Activated CD4-positive, alpha-beta memory T cell treated with anti-CD3 and anti-CD28 coated beads for 36 hours (primary cell): ENCODE data around the gene OR14J1. TPM values are rescaled to one million over a fixed set of nuclear protein-coding genes. Genes with fewer than 3 reads are reported as not detected.
"Not testable (repeated sequence)": the region's sequence is repeated elsewhere in the genome, so short reads cannot be mapped to it uniquely, and the experiment has no call there.

Source experiments
- CTCF ChIA-PET: fragments of 350-600 bp; sonication (Branson Sonifier 250); formaldehyde crosslinking; loops from one replicate; lab custom pipeline; 2021; ENCODE audit warnings: antibody characterized with exemption, inconsistent platforms; lab: Charles Lee
- POLR2A ChIA-PET: fragments of 350-600 bp; sonication (Branson Sonifier 250); formaldehyde crosslinking; loops from one replicate; lab custom pipeline; 2021; ENCODE audit warnings: antibody characterized with exemption; lab: Charles Lee
- DNase-seq: peaks from one replicate; pipeline ENCODE4 v3.0.0-alpha.2; 2020
- H3K27ac Mint-ChIP-seq: one replicate; pipeline ENCODE4 v1.8.0; 2021; ENCODE audit warnings: mixed read lengths
- H3K27me3 Mint-ChIP-seq: one replicate; pipeline ENCODE4 v1.8.0; 2021; ENCODE audit warnings: mixed read lengths
- H3K36me3 Mint-ChIP-seq: one replicate; pipeline ENCODE4 v1.8.0; 2021; ENCODE audit warnings: mixed read lengths
- H3K4me1 Mint-ChIP-seq: one replicate; pipeline ENCODE4 v1.8.0; 2021; ENCODE audit warnings: low read depth, mixed read lengths
- H3K4me3 Mint-ChIP-seq: one replicate; pipeline ENCODE4 v1.8.0; 2021; ENCODE audit warnings: mild to moderate bottlenecking, mixed read lengths
- H3K9me3 Mint-ChIP-seq: one replicate; pipeline ENCODE4 v1.8.0; 2021; ENCODE audit warnings: mixed read lengths
- intact Hi-C: fragments of 100-400 bp; cut with micrococcal nuclease; formaldehyde crosslinking; loops from one replicate; pipeline ENCODE4 v1.15.1; 2023
- total RNA-seq, 2 experiments: library from RNA; stranded (reverse); gene quantifications; one replicate each; pipeline ENCODE4 v1.2.3, GENCODE V29; 2021

OR14J1 gene, protein sequence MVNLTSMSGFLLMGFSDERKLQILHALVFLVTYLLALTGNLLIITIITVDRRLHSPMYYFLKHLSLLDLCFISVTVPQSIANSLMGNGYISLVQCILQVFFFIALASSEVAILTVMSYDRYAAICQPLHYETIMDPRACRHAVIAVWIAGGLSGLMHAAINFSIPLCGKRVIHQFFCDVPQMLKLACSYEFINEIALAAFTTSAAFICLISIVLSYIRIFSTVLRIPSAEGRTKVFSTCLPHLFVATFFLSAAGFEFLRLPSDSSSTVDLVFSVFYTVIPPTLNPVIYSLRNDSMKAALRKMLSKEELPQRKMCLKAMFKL
- total RNA-seq = not detected

DNA sequence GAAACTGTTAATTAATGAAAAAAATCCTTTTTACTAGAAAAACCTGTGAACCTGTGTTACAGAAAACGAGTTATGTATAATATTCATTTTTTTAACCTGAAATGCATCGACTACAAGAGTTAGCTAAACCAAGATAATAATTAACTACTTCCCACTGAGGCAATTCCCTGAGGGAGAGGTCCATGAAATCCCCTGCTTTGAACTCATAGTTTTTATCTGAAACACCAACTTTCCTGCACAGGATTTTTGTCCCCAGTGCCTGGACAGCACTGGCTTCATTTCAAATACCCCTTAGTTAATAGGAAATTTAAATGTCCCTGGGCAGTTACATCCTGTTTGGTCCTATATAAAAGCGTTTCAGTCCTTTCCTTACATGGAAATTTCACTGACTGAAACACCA is at the start of gene OR14J1:
Gene OR14J1 (plus strand): TSS at position 386 of the 400 bp plus-strand sequence. CDS start 4,989 bp downstream, outside the sequence.
- Mint-ChIP-seq H3K9me3 (no peaks in the 10 kb centered on the region), H3K27me3 (peaks cover 15% of the 10 kb centered on the region), H3K36me3 (no peaks in the 10 kb centered on the region), H3K4me1 (no peaks in the 10 kb centered on the region), H3K4me3 (no peak within 1 kb of the TSS), H3K27ac (no peak within 1 kb of the TSS)
- CTCF ChIA-PET = no interaction called here
- DNase-seq = no peak
- POLR2A ChIA-PET = no interaction called here
- intact Hi-C loops = no loop called here

- DNase-seq = no peak
- CTCF ChIA-PET = no interaction called here
- Mint-ChIP-seq H3K36me3 (peaks cover 2% of the 10 kb centered on the region), H3K4me1 (no peaks in the 10 kb centered on the region), H3K27ac (no peak overlapping the region), H3K4me3 (no peak overlapping the region), H3K27me3 (peaks cover 27% of the 10 kb centered on the region), H3K9me3 (peaks cover 16% of the 10 kb centered on the region)
- POLR2A ChIA-PET = no interaction called here
- intact Hi-C loops = no loop called here
Observed at GRCh38 chr6:29251736-29252135, 49.8 kb upstream of the OR14J1 start.

GRCh38 chr6:29255530-29255929 is 46.0 kb upstream of the OR14J1 start:
- peaks cover 2% of the 10 kb centered on the region for H3K36me3 Mint-ChIP-seq
- peaks cover 8% of the 10 kb centered on the region for H3K27me3 Mint-ChIP-seq
- no peak overlapping the region for H3K27ac Mint-ChIP-seq
- intact Hi-C loops = no loop called here
- POLR2A ChIA-PET = no interaction called here
- H3K4me1 Mint-ChIP-seq = no peaks in the 10 kb centered on the region
- H3K4me3 Mint-ChIP-seq = no peak overlapping the region
- CTCF ChIA-PET = no interaction called here
- no peak for DNase-seq
- peaks cover 16% of the 10 kb centered on the region for H3K9me3 Mint-ChIP-seq

- DNase-seq = no peak
- Mint-ChIP-seq H3K27ac (no peak overlapping the region), H3K27me3 (peaks cover 13% of the 10 kb centered on the region), H3K36me3 (peaks cover under 1% of the 10 kb centered on the region), H3K9me3 (peaks cover 10% of the 10 kb centered on the region), H3K4me3 (no peak overlapping the region), H3K4me1 (no peaks in the 10 kb centered on the region)
- CTCF ChIA-PET = no interaction called here
- intact Hi-C loops = no loop called here
- POLR2A ChIA-PET = no interaction called here
Observed at GRCh38 chr6:29259721-29260120, 41.8 kb upstream of the OR14J1 start.

DNA sequence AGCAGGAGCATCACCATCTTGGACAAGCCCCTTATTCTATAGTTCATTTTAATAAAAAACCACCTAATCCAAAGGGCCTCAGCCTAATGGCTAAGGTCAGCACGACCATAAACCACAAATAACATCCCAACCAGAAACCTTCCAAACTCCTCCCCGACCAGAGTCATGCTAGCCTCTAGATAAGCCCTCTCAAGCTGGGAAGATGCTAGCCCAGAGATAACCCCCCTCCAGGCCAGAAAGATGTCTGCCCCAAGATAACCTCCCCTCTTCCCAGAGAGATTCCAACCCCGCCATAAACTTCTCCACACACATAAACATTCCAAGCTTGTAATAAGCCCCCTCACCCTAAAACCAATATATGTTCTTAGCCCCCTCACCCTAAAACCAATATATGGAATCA is 38.5 kb upstream of the OR14J1 start:
- no peaks in the 10 kb centered on the region for H3K36me3 Mint-ChIP-seq
- intact Hi-C loops = no loop called here
- peaks cover 25% of the 10 kb centered on the region for H3K27me3 Mint-ChIP-seq
- DNase-seq = no peak
- ChIA-PET CTCF (no interaction called here), POLR2A (no interaction called here)
- no peak overlapping the region for H3K4me3 Mint-ChIP-seq
- H3K4me1 Mint-ChIP-seq = no peaks in the 10 kb centered on the region
- H3K27ac Mint-ChIP-seq = no peak overlapping the region
- no peaks in the 10 kb centered on the region for H3K9me3 Mint-ChIP-seq

DNA sequence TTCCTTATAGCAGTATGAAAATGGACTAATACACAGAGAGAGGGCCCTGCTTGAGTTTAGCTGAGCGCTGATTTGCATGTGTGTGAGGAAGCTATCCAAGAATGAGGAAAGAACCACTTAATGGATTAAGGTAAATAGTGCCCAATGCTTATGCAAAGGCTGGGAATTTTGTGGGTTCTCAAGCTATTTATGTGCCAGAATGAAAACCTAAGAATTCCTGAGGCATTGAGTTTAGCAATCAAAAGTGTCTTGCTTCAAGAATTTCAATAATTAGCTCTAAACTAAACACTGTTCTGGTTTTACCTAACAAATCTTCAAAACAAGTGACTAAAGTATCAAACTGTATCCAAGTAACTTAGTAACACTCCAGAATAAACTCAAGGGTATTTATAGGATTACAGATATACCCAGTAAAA is 7.0 kb upstream of the OR14J1 start:
- ChIA-PET CTCF (no interaction called here), POLR2A (no interaction called here)
- Mint-ChIP-seq H3K27ac (no peak overlapping the region), H3K9me3 (no peaks in the 10 kb centered on the region), H3K36me3 (no peaks in the 10 kb centered on the region), H3K27me3 (peaks cover 21% of the 10 kb centered on the region), H3K4me1 (no peaks in the 10 kb centered on the region), H3K4me3 (no peak overlapping the region)
- intact Hi-C loops = no loop called here
- DNase-seq = no peak

DNA sequence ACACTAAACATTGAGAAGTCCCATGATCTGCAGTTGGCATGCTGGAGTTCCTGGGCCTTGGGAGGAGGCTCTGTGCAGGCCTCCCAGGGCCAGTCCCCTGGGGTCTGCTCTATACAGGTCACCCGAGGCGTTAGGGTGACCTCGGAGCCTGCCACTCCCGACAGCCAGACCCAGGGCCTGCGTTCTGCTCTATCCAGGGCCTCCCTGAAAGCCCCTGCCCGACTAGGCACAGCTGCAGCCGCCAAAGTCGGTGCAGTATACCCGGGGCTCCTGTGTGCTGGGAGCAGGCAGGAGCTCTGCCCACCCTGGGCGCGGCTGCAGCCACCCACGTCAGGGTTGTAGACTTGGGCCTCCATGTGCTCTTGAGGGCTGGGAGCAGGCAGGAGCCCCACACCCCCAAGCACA is 6.3 kb upstream of the OR14J1 start:
- H3K4me1 Mint-ChIP-seq = no peaks in the 10 kb centered on the region
- H3K27me3 Mint-ChIP-seq = peaks cover 21% of the 10 kb centered on the region
- intact Hi-C loops = no loop called here
- no peak overlapping the region for H3K4me3 Mint-ChIP-seq
- H3K36me3 Mint-ChIP-seq = no peaks in the 10 kb centered on the region
- POLR2A ChIA-PET = no interaction called here
- CTCF ChIA-PET = no interaction called here
- H3K27ac Mint-ChIP-seq = no peak overlapping the region
- H3K9me3 Mint-ChIP-seq = no peaks in the 10 kb centered on the region
- no peak for DNase-seq

GRCh38 chr6:29295623-29296022 is 5.9 kb upstream of the OR14J1 start:
- DNase-seq = no peak
- ChIA-PET POLR2A (no interaction called here), CTCF (no interaction called here)
- intact Hi-C loops = no loop called here
- no peaks in the 10 kb centered on the region for H3K4me1 Mint-ChIP-seq
- no peak overlapping the region for H3K4me3 Mint-ChIP-seq
- H3K27me3 Mint-ChIP-seq = peaks cover 19% of the 10 kb centered on the region
- no peaks in the 10 kb centered on the region for H3K36me3 Mint-ChIP-seq
- H3K9me3 Mint-ChIP-seq = no peaks in the 10 kb centered on the region
- H3K27ac Mint-ChIP-seq = no peak overlapping the region

DNA sequence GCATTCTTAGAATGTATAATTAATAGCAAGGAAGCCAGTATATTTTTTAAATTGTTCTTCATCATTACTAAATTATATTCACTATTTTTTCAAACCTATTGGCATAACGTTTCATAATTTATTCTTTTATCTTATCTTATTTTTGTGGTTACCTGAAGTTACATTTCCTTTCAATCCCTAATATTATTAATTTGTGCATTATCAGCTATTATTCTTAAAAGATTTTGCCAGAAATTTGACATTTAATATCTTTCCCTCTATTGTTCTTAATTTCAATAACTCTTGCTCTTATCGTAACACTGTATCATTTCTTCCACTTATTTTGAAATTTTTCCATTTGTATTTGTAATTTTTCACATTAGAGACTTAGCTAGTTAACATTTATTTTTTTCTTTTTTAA is 18.4 kb downstream of the OR14J1 start:
- DNase-seq = no peak
- no peaks in the 10 kb centered on the region for H3K9me3 Mint-ChIP-seq
- H3K4me3 Mint-ChIP-seq = no peak overlapping the region
- H3K4me1 Mint-ChIP-seq = no peaks in the 10 kb centered on the region
- ChIA-PET CTCF (no interaction called here), POLR2A (no interaction called here)
- no peak overlapping the region for H3K27ac Mint-ChIP-seq
- intact Hi-C loops = no loop called here
- peaks cover 11% of the 10 kb centered on the region for H3K27me3 Mint-ChIP-seq
- no peaks in the 10 kb centered on the region for H3K36me3 Mint-ChIP-seq

DNA sequence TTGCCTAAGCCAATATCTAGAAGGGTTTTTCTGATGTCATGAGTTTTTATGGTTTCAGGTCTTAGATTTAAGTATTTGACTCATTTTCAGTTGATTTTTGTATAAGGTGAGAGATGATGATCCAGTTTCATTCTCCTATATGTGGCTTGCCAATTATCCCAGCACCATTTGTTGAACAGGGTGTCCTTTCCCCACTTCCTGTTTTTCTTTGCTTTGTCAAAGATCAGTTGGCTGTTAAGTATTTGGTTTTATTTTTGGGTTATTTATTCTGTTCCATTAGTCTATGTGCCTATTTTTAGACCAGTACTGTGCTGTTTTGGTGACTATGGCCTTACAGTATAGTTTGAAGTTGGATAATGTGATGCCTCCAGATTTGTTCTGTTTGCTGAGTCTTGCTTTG is 21.8 kb downstream of the OR14J1 start:
- DNase-seq, CTCF ChIA-PET, H3K36me3 Mint-ChIP-seq, intact Hi-C loops, H3K4me1 Mint-ChIP-seq, POLR2A ChIA-PET, H3K27ac Mint-ChIP-seq, H3K9me3 Mint-ChIP-seq, H3K4me3 Mint-ChIP-seq: not testable (repeated sequence)
- peaks cover 25% of the 10 kb centered on the region for H3K27me3 Mint-ChIP-seq

GRCh38 chr6:29325777-29326176 is 24.3 kb downstream of the OR14J1 start:
- Mint-ChIP-seq H3K4me3 (no peak overlapping the region), H3K27ac (no peak overlapping the region), H3K9me3 (no peaks in the 10 kb centered on the region), H3K4me1 (no peaks in the 10 kb centered on the region), H3K36me3 (no peaks in the 10 kb centered on the region), H3K27me3 (peaks cover 35% of the 10 kb centered on the region)
- CTCF ChIA-PET = no interaction called here
- POLR2A ChIA-PET = no interaction called here
- intact Hi-C loops = no loop called here
- no peak for DNase-seq

DNA sequence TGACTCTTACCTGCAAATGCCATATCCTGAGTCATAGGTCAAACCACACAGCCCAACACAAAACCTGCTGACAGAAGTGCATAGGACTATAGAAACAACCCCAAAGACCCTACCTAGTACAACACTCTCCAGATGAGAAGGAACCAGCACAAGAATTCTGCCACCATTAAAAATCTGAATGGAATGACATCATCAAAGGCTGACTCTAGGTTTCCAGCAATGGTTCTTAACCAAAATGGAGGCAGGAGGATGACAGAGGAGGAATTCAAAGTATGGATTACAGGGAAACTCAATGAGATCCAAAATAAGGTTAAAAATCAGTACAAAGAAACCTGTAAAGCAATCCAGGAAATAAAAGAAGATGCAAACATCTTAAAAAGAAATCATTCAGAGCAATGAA is 31.2 kb downstream of the OR14J1 start:
- H3K4me3 Mint-ChIP-seq = no peak overlapping the region
- intact Hi-C loops = no loop called here
- CTCF ChIA-PET = no interaction called here
- POLR2A ChIA-PET = no interaction called here
- peaks cover 41% of the 10 kb centered on the region for H3K27me3 Mint-ChIP-seq
- peaks cover 4% of the 10 kb centered on the region for H3K9me3 Mint-ChIP-seq
- DNase-seq = no peak
- no peak overlapping the region for H3K27ac Mint-ChIP-seq
- no peaks in the 10 kb centered on the region for H3K36me3 Mint-ChIP-seq
- no peaks in the 10 kb centered on the region for H3K4me1 Mint-ChIP-seq

- ChIA-PET POLR2A (no interaction called here), CTCF (no interaction called here)
- intact Hi-C loops = no loop called here
- Mint-ChIP-seq H3K4me3 (no peak overlapping the region), H3K4me1 (no peaks in the 10 kb centered on the region), H3K27ac (no peak overlapping the region), H3K9me3 (peaks cover 4% of the 10 kb centered on the region), H3K27me3 (peaks cover 38% of the 10 kb centered on the region), H3K36me3 (no peaks in the 10 kb centered on the region)
- no peak for DNase-seq
Observed at GRCh38 chr6:29336269-29336668, 34.8 kb downstream of the OR14J1 start.
